Fibroblast of the aortic adventitia (primary cell): ENCODE measurements around the gene MAPK8IP1. TPM values are rescaled to one million over a fixed set of nuclear protein-coding genes. Genes with fewer than 3 reads are reported as not detected.

Experiments
- DNase-seq: peaks from one replicate; pipeline ENCODE4 v3.0.0-alpha.2; 2010; ENCODE audit warnings: low read depth
- H3K4me3 ChIP-seq: 2 replicates; pipeline ENCODE4 v1.5.1; 2011; ENCODE audit warnings: low read depth, mild to moderate bottlenecking, control low read depth, low read length, moderate library complexity
- total RNA-seq: library from RNA; depleted of rRNA; stranded (reverse); fragments of >200 nt; gene quantifications from 2 replicates; pipeline ENCODE4 v1.2.3, GENCODE V29; 2012; ENCODE audit warnings: low replicate concordance
- TF ChIP-seq, protein P1 (sequence below): IDR thresholded peaks from 2 replicates; pipeline ENCODE4 v1.5.1; 2011; ENCODE audit warnings: mild to moderate bottlenecking, low read length, control low read depth, inconsistent platforms; ENCODE audit not compliant: insufficient read depth

Gene MAPK8IP1
- total RNA-seq, 1 donor: 8.1 TPM

DNA sequence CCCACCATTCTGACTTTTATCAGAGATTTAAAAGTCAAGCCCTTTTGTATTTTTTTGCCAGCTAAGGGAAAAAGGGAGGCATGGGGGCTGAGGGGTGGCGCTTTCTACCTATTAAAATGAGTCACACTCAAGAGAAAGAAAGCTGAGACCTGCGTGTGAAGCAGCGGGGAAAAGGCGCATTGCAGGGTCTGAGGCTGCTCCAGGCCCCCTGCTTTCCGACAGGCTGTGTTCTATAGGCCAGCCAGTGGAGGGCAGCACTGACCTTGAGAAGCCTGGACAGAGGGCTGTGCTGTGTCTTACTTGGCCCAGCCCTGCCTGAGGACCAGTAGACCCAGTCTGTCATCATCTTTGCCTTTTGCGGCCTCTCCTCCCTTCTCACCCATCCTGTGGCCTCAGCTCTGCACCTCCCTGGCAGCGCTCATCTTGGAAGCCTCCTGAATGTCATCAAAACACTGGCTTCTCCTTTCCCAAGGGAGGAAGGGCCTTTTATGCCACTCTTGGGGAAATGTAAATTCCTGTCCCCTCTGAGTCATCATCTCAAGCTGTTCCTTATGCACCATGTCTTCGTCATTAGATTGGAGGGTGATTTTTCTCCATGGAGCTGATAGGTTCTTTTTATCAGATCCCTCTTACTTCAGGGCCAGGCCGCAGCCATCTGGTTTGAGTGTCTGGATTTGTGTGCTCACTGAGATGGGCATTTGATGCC, 12.6 kb upstream of the MAPK8IP1 start:
- TF ChIP-seq, protein P1, sequence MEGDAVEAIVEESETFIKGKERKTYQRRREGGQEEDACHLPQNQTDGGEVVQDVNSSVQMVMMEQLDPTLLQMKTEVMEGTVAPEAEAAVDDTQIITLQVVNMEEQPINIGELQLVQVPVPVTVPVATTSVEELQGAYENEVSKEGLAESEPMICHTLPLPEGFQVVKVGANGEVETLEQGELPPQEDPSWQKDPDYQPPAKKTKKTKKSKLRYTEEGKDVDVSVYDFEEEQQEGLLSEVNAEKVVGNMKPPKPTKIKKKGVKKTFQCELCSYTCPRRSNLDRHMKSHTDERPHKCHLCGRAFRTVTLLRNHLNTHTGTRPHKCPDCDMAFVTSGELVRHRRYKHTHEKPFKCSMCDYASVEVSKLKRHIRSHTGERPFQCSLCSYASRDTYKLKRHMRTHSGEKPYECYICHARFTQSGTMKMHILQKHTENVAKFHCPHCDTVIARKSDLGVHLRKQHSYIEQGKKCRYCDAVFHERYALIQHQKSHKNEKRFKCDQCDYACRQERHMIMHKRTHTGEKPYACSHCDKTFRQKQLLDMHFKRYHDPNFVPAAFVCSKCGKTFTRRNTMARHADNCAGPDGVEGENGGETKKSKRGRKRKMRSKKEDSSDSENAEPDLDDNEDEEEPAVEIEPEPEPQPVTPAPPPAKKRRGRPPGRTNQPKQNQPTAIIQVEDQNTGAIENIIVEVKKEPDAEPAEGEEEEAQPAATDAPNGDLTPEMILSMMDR: peak; percentile 74
- peak; percentile 65 for DNase-seq
- H3K4me3 ChIP-seq: no peak overlapping the region

DNA sequence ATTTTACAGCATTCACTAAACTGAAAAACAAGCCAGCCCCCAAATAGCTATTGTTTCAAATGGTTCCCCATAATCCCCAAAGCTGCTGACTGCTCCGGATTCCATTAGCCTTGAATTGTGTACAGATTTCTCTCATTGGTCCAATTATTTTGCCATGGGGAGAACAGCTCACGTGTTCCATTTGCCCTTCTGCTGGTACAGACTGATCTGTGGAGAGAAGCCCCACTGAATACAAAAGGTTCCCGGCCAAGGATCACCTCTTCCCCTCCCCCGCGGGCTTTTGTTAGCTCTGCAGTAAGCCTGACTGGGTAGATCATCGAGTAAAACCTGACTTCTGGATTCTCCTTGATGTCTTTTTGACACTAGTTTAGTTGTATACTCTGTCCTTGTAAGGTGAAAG, 9.1 kb upstream of the MAPK8IP1 start:
- H3K4me3 ChIP-seq: no peak overlapping the region
- no peak for DNase-seq
- TF ChIP-seq, protein P1: no peak

DNA sequence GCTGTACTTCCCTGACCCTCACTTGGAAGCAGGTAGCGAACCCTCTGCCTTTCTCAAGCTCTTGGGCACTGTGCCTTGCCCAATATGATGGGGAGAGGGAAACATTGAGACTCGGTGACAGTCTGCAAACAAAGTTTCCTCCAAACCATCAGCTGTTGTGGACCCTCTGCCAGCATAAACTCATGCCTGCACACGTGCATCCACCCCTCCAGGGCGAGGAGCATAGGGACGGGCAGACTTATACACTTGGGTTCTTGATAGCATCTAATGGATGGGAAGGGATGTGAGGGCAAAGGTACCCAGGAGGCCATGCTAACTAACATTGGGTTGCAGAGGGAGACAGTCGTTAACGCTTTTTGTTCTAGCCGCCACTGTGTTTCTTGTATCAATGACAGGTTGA, 8.2 kb upstream of the MAPK8IP1 start:
- H3K4me3 ChIP-seq: no peak overlapping the region
- TF ChIP-seq, protein P1: no peak
- no peak for DNase-seq

- H3K4me3 ChIP-seq: no peak overlapping the region
- TF ChIP-seq, protein P1: no peak
- no peak for DNase-seq
Measured at GRCh38 chr11:45877845-45878244, 7.6 kb upstream of the MAPK8IP1 start.

- TF ChIP-seq, protein P1: no peak
- no peak overlapping the region for H3K4me3 ChIP-seq
- no peak for DNase-seq
Measured at GRCh38 chr11:45879803-45880686, 5.4 kb upstream of the MAPK8IP1 start.

- DNase-seq: no peak
- TF ChIP-seq, protein P1: no peak
- H3K4me3 ChIP-seq: no peak overlapping the region
Measured at GRCh38 chr11:45880772-45881570, 4.5 kb upstream of the MAPK8IP1 start.
